Endothelial cell of umbilical vein (primary cell): ENCODE data around the gene ANKFN1. TPM values are rescaled to one million over a fixed set of nuclear protein-coding genes. Genes with fewer than 3 reads are reported as not detected.

Experiments
- BruUV-seq: library from RNA; stranded (reverse); fragments of 400-500 nt; replicated peaks from 2 replicates; lab custom pipeline; 2021; lab: Mats Ljungman, UMichigan
- CTCF ChIA-PET: fragments of 300-600, 350-600 bp; sonication (Branson Sonifier 250); formaldehyde crosslinking; loops from one replicate; lab custom pipeline; 2021; ENCODE audit warnings: antibody characterized with exemption, inconsistent platforms; lab: Charles Lee
- POLR2A ChIA-PET: fragments of 300-600, 350-600 bp; sonication (Branson Sonifier 250); formaldehyde crosslinking; loops from one replicate; lab custom pipeline; 2021; ENCODE audit warnings: antibody characterized with exemption, inconsistent platforms; lab: Charles Lee
- DNase-seq: peaks from one replicate; pipeline ENCODE4 v3.0.0-alpha.2; 2011; ENCODE audit warnings: low read depth, low spot score
- FAIRE-seq: peaks from 2 replicates; lab custom pipeline; 2011; peaks lifted over from hg19 to GRCh38; lab: Jason Lieb, UNC
- H2AFZ ChIP-seq: 2 replicates; pipeline ENCODE4 v1.6.0; 2012; ENCODE audit warnings: low read depth, low read length, control low read depth, inconsistent platforms
- H3K27ac ChIP-seq: 2 replicates; pipeline ENCODE4 v1.5.1; 2011; ENCODE audit warnings: low read depth, mild to moderate bottlenecking, control low read depth, low read length, moderate library complexity; ENCODE audit not compliant: insufficient read depth
- H3K27me3 ChIP-seq, 2 experiments: 2 replicates each; pipeline versions ENCODE4 v1.6.0 to v1.6.1; 2011; ENCODE audit warnings: low read length in 2 of 2, mixed read lengths in 1 of 2; ENCODE audit not compliant: control insufficient read depth in 2 of 2, insufficient read depth in 2 of 2
- H3K36me3 ChIP-seq, 2 experiments: 2 replicates in 1 of 2; 3 replicates in 1 of 2; pipeline ENCODE4 v1.5.1; 2011; ENCODE audit warnings: low read length in 2 of 2, mild to moderate bottlenecking in 1 of 2, moderate library complexity in 1 of 2; ENCODE audit not compliant: control insufficient read depth in 2 of 2, insufficient read depth in 2 of 2; ENCODE audit errors: extremely low read depth in 1 of 2
- H3K4me1 ChIP-seq: 3 replicates; pipeline ENCODE4 v1.5.1; 2011; ENCODE audit warnings: mild to moderate bottlenecking, low read length; ENCODE audit not compliant: control insufficient read depth, insufficient read depth; ENCODE audit errors: extremely low read depth
- H3K4me2 ChIP-seq: 2 replicates; pipeline ENCODE4 v1.6.1; 2011; ENCODE audit warnings: low read length, control low read depth, mixed read lengths; ENCODE audit not compliant: insufficient read depth
- H3K4me3 ChIP-seq, 3 experiments: fragments of 200-600 bp in 1 of 3; sonication (generic), shearing (Covaris generic) in 1 of 3; replicated peaks in 1 of 3; 2 replicates each; pipeline ENCODE4 v1.5.1; 2011 to 2016; ENCODE audit warnings: control low read depth in 3 of 3, low read length in 3 of 3, mild to moderate bottlenecking in 2 of 3, inconsistent platforms in 1 of 3, low read depth in 1 of 3, moderate library complexity in 1 of 3; ENCODE audit not compliant: insufficient read depth in 1 of 3
- H3K79me2 ChIP-seq: 2 replicates; pipeline ENCODE4 v1.6.0; 2012; ENCODE audit warnings: low read length, inconsistent platforms; ENCODE audit not compliant: control insufficient read depth, insufficient read depth
- H3K9ac ChIP-seq: replicated peaks from 2 replicates; pipeline ENCODE3; 2011; ENCODE audit warnings: low read length, control low read depth; ENCODE audit not compliant: insufficient read depth; ENCODE audit errors: extremely low read depth
- H3K9me1 ChIP-seq: replicated peaks from 3 replicates; pipeline ENCODE4 v1.6.0; 2011; ENCODE audit warnings: mild to moderate bottlenecking, low read length; ENCODE audit not compliant: control insufficient read depth, insufficient read depth; ENCODE audit errors: extremely low read depth
- H3K9me3 ChIP-seq: replicated peaks from 2 replicates; pipeline ENCODE4 v1.5.1; 2012; ENCODE audit warnings: low read length, inconsistent platforms; ENCODE audit not compliant: control insufficient read depth, insufficient read depth
- H4K20me1 ChIP-seq: replicated peaks from 2 replicates; pipeline ENCODE3; 2011; ENCODE audit warnings: mild to moderate bottlenecking, low read length; ENCODE audit not compliant: control insufficient read depth, insufficient read depth; ENCODE audit errors: extremely low read depth
- CTCF ChIP-seq, 2 donors: IDR thresholded peaks; 1 replicate in 1 of 2; 2 replicates in 1 of 2; pipeline ENCODE4 v1.5.1; 2011; ENCODE audit warnings: low read length in 2 of 2, mild to moderate bottlenecking in 2 of 2, moderate library complexity in 2 of 2, control low read depth in 1 of 2, inconsistent platforms in 1 of 2, low read depth in 1 of 2; ENCODE audit not compliant: insufficient read depth in 1 of 2; ENCODE audit errors: extremely low read depth in 1 of 2
- EZH2 ChIP-seq: IDR thresholded peaks from 2 replicates; pipeline ENCODE4 v1.6.1; 2012; ENCODE audit warnings: borderline replicate concordance, low read depth, mild to moderate bottlenecking, moderate library complexity, low read length, inconsistent platforms; ENCODE audit not compliant: severe bottlenecking
- FOS ChIP-seq: IDR thresholded peaks from 2 replicates; pipeline ENCODE4 v1.6.1; 2011; ENCODE audit warnings: mild to moderate bottlenecking, low read length, moderate library complexity, borderline replicate concordance; ENCODE audit not compliant: insufficient read depth
- GATA2 ChIP-seq: IDR thresholded peaks from 2 replicates; pipeline ENCODE4 v1.7.0; 2011; ENCODE audit warnings: low read depth, mild to moderate bottlenecking, moderate library complexity, mixed read lengths, low read length; ENCODE audit not compliant: insufficient read length, insufficient read depth
- JUN ChIP-seq: IDR thresholded peaks from 2 replicates; pipeline ENCODE4 v1.6.1; 2011; ENCODE audit warnings: borderline replicate concordance, low read depth; ENCODE audit not compliant: insufficient read length, insufficient read depth
- MYC ChIP-seq: IDR thresholded peaks from one replicate; pipeline ENCODE4 v1.6.1; 2011; ENCODE audit warnings: mild to moderate bottlenecking, low read depth, low read length
- POLR2A ChIP-seq: IDR thresholded peaks from 2 replicates; pipeline ENCODE4 v1.6.1; 2012; ENCODE audit warnings: low read depth, mild to moderate bottlenecking, control low read depth, low read length
- POLR2AphosphoS5 ChIP-seq: IDR thresholded peaks from 2 replicates; pipeline ENCODE4 v1.6.1; 2012; ENCODE audit warnings: low read depth, mild to moderate bottlenecking, control low read depth, low read length, moderate library complexity; ENCODE audit not compliant: insufficient read depth
- dilution Hi-C: fragments of 300-500 bp; cut with MboI; formaldehyde crosslinking; loops from one replicate; pipeline ENCODE4 v1.15.0; 2019; ENCODE audit warnings: low sequenced_read_pairs; ENCODE audit not compliant: extremely low pct_ligation_motif_present
- intact Hi-C: fragments of 100-400 bp; cut with micrococcal nuclease; formaldehyde crosslinking; loops from one replicate; pipeline ENCODE4 v1.10.0; 2022
- polyA plus RNA-seq, 4 experiments: library from polyadenylated mRNA; depleted of rRNA in 3 of 4; stranded (reverse) in 3 of 4; unstranded in 1 of 4; fragments of >200 nt; gene quantifications; 2 replicates each; pipeline versions ENCODE4 v1.2.1 to v1.2.3, GENCODE V29; 2011 to 2012; ENCODE audit warnings: missing spikeins in 1 of 4
- total RNA-seq: library from RNA; stranded (reverse); gene quantifications from 2 replicates; pipeline ENCODE4 v1.2.3, GENCODE V29; 2021
- TF ChIP-seq, protein P1 (sequence below): IDR thresholded peaks from 2 replicates; pipeline ENCODE4 v1.6.1; 2011; ENCODE audit not compliant: insufficient read depth, insufficient read length

Gene ANKFN1
- total and polyA plus RNA-seq, 2 donors (not counting 3 experiments of a cell fraction or from before 2014, with no cell fraction given): 0.15 TPM; not detected in 1

GRCh38 chr17:56432443-56432842, 279.2 kb downstream of the ANKFN1 start:
- intact Hi-C loops: no loop called here
- no TSS peak for BruUV-seq
- FAIRE-seq: no peak

More at GRCh38 chr17:56432443-56432842, 279.2 kb downstream of the ANKFN1 start:
- H3K9ac ChIP-seq: no peak overlapping the region
- ChIA-PET POLR2A (no interaction called here), CTCF (no interaction called here)
- dilution Hi-C loops: no loop called here
- no peaks in the 10 kb centered on the region for H4K20me1 ChIP-seq
- no peak for DNase-seq
- no peaks in the 10 kb centered on the region for H3K9me1 ChIP-seq
- no peak overlapping the region for H2AFZ ChIP-seq
- no peaks in the 10 kb centered on the region for H3K9me3 ChIP-seq
- TF ChIP-seq FOS (no peak), POLR2A (no peak), POLR2AphosphoS5 (no peak), EZH2 (no peak), CTCF (IDR thresholded peaks at IDR 0.05; ENCODE audit: extremely low read depth in 1 of 2, insufficient read depth in 1 of 2, low read depth in 1 of 2, low read length in 2 of 2) (no peak), GATA2 (no peak), JUN (no peak), MYC (no peak)
- TF ChIP-seq, protein P1, sequence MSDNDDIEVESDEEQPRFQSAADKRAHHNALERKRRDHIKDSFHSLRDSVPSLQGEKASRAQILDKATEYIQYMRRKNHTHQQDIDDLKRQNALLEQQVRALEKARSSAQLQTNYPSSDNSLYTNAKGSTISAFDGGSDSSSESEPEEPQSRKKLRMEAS: no peak
- H3K36me3 ChIP-seq: no peaks in the 10 kb centered on the region
- H3K27me3 ChIP-seq: no peaks in the 10 kb centered on the region
- no peak overlapping the region for H3K4me3 ChIP-seq
- no peaks in the 10 kb centered on the region for H3K79me2 ChIP-seq
- H3K4me1 ChIP-seq: peaks cover 4% of the 10 kb centered on the region
- H3K27ac ChIP-seq: no peak overlapping the region
- no peak overlapping the region for H3K4me2 ChIP-seq
